Muscle layer of colon (tissue), 2 donors: Measurements from ENCODE around the gene IDI2.

Source experiments
- H3K27ac ChIP-seq: one replicate; pipeline ENCODE4 v1.7.0; 2013; ENCODE audit warnings: low read depth, mild to moderate bottlenecking, low read length, moderate library complexity
- H3K27me3 ChIP-seq, 2 donors: one replicate each; pipeline ENCODE4 v1.7.0; 2013; ENCODE audit warnings: low read length in 2 of 2, mild to moderate bottlenecking in 2 of 2; ENCODE audit not compliant: insufficient read depth in 2 of 2, control insufficient read depth in 1 of 2
- H3K36me3 ChIP-seq: one replicate; pipeline ENCODE4 v1.7.0; 2013; ENCODE audit warnings: mild to moderate bottlenecking, low read length; ENCODE audit not compliant: insufficient read depth
- H3K4me1 ChIP-seq: one replicate; pipeline ENCODE4 v1.7.0; 2013; ENCODE audit warnings: mild to moderate bottlenecking, low read length; ENCODE audit not compliant: insufficient read depth
- H3K4me3 ChIP-seq, 2 donors: one replicate each; pipeline ENCODE4 v1.7.0; 2013; ENCODE audit warnings: low read length in 2 of 2, low read depth in 1 of 2, mild to moderate bottlenecking in 1 of 2, moderate library complexity in 1 of 2
- H3K9ac ChIP-seq: one replicate; pipeline ENCODE4 v1.7.0; 2013; ENCODE audit warnings: low read length
- H3K9me3 ChIP-seq: one replicate; pipeline ENCODE4 v1.7.0; 2013; ENCODE audit warnings: mild to moderate bottlenecking, low read length
- donor health status: abdominal sarcoma.
- donor health status: Adenocarcinoma of cecum.

Gene IDI2

DNA sequence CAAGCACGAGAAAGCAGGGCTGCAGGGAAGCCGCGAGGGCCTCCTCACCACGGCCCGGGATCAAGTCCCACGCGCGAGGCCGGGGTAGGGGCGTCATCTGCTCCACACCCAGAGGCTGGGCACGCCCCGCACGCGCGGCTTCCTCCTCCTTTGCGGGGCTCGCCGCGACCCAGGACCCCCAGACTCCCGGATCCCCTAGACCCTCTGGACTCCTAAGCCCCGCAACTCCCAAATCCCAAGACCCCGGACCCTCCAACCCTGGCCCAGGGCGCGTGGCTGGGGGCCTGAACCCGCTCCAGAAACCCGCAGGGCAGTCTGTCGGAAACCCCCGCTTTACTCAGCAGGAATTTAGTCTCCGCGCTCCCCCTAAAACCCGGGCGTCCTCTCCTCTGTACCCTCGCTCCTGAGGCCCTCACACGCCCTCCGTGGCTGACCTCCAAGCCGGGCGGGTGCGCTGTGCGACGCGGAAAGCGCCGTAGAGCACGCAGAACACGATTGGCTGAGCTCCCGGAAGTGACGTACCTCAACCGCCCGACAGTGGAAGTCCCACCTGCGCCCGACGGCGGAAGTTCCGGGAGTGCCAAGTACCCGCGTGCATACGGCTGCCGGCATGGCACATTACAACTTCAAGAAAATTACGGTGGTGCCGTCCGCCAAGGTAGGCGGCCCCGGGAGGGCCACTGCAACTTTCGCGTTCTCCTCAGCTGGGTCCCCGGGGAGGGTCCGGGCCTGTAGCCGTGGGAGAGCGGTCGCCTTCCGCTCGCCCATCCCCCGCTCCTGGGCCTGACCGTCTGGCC, 37.6 kb downstream of the IDI2 start, which contains the start of gene GTPBP4:
TSS of gene GTPBP4 (plus strand) at position 565 of the 797 bp plus-strand sequence. CDS start at position 611, 46 bp downstream.
- Histone ChIP-seq H3K27me3 (no peaks in the 10 kb centered on the region), H3K4me1 (peaks cover 20% of the 10 kb centered on the region), H3K36me3 (peaks cover 4% of the 10 kb centered on the region), H3K4me3 (peak within 1 kb of the TSS; percentile 95), H3K9me3 (no peaks in the 10 kb centered on the region), H3K9ac (peak within 1 kb of the TSS; percentile 92), H3K27ac (peak within 1 kb of the TSS; percentile 88)

GRCh38 chr10:987620-987869, 38.1 kb downstream of the IDI2 start:
- no peaks in the 10 kb centered on the region for H3K27me3 ChIP-seq
- peak overlapping the region; percentile 88 for H3K27ac ChIP-seq
- H3K4me3 ChIP-seq: peak overlapping the region; percentile 95
- peaks cover 20% of the 10 kb centered on the region for H3K4me1 ChIP-seq
- no peaks in the 10 kb centered on the region for H3K36me3 ChIP-seq
- H3K9me3 ChIP-seq: no peaks in the 10 kb centered on the region
- H3K9ac ChIP-seq: peak overlapping the region; percentile 92

GRCh38 chr10:986881-987619, 38.6 kb downstream of the IDI2 start:
- H3K27me3 ChIP-seq: no peaks in the 10 kb centered on the region
- H3K4me1 ChIP-seq: peaks cover 20% of the 10 kb centered on the region
- no peaks in the 10 kb centered on the region for H3K9me3 ChIP-seq
- peak overlapping the region; percentile 95 for H3K4me3 ChIP-seq
- no peaks in the 10 kb centered on the region for H3K36me3 ChIP-seq
- peak overlapping the region; percentile 92 for H3K9ac ChIP-seq
- peak overlapping the region; percentile 88 for H3K27ac ChIP-seq

DNA sequence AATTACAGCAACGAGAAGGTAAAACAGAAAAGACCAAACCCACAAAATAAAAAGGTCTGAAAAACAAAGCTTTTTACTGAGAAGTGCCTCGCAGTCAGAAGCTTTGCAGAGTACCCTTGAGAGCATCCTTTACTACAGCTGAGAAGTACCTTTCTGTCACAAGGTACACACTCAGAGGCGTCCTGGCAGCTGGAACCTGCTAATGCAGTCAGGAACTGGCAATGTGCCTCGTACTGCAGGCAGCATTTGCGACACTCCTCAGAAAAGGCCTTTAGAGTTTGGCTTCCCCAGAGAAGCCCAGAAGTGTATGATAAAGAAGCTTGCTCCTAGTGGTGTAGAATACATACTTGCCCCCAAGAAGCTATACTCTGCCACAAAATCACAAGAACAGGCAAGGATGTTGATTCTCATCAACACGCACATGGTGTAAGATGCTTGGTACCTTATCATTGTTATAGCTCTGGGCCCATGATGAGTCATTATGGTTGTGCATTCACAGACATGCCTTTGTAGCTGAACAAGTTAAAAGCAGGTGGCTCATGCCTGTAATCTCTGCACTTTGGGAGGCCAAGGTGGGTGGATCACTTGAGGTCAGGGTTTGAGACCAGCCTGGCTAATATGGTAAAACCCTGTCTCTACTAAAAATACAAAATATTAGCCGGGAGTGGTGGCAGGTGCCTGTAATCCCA, 39.4 kb downstream of the IDI2 start:
- Histone ChIP-seq H3K9me3 (no peaks in the 10 kb centered on the region), H3K36me3 (no peaks in the 10 kb centered on the region), H3K9ac (no peak overlapping the region), H3K4me1 (peaks cover 20% of the 10 kb centered on the region), H3K27ac (no peak overlapping the region), H3K27me3 (no peaks in the 10 kb centered on the region), H3K4me3 (no peak overlapping the region)

- Histone ChIP-seq H3K27ac (no peak overlapping the region), H3K4me1 (peaks cover 20% of the 10 kb centered on the region), H3K9me3 (no peaks in the 10 kb centered on the region), H3K9ac (no peak overlapping the region), H3K4me3 (no peak overlapping the region), H3K27me3 (no peaks in the 10 kb centered on the region), H3K36me3 (no peaks in the 10 kb centered on the region)
Observed at GRCh38 chr10:985361-985760, 40.3 kb downstream of the IDI2 start.

- H3K4me3 ChIP-seq: no peak overlapping the region
- H3K27me3 ChIP-seq: no peaks in the 10 kb centered on the region
- no peaks in the 10 kb centered on the region for H3K9me3 ChIP-seq
- no peak overlapping the region for H3K27ac ChIP-seq
- no peak overlapping the region for H3K9ac ChIP-seq
- peaks cover 12% of the 10 kb centered on the region for H3K4me1 ChIP-seq
- H3K36me3 ChIP-seq: no peaks in the 10 kb centered on the region
Observed at GRCh38 chr10:983971-984655, 41.5 kb downstream of the IDI2 start.

- no peak overlapping the region for H3K9ac ChIP-seq
- no peaks in the 10 kb centered on the region for H3K36me3 ChIP-seq
- H3K27me3 ChIP-seq: no peaks in the 10 kb centered on the region
- H3K9me3 ChIP-seq: no peaks in the 10 kb centered on the region
- peaks cover 9% of the 10 kb centered on the region for H3K4me1 ChIP-seq
- H3K4me3 ChIP-seq: no peak overlapping the region
- no peak overlapping the region for H3K27ac ChIP-seq
Observed at GRCh38 chr10:983401-983800, 42.3 kb downstream of the IDI2 start.

- Histone ChIP-seq H3K4me3 (no peak overlapping the region), H3K27ac (no peak overlapping the region), H3K36me3 (no peaks in the 10 kb centered on the region), H3K27me3 (no peaks in the 10 kb centered on the region), H3K9ac (no peak overlapping the region), H3K4me1 (no peaks in the 10 kb centered on the region), H3K9me3 (no peaks in the 10 kb centered on the region)
Observed at GRCh38 chr10:980468-981093, 45.1 kb downstream of the IDI2 start.

- no peaks in the 10 kb centered on the region for H3K4me1 ChIP-seq
- no peaks in the 10 kb centered on the region for H3K36me3 ChIP-seq
- H3K27me3 ChIP-seq: no peaks in the 10 kb centered on the region
- no peak overlapping the region for H3K4me3 ChIP-seq
- H3K9ac ChIP-seq: no peak overlapping the region
- H3K9me3 ChIP-seq: no peaks in the 10 kb centered on the region
- H3K27ac ChIP-seq: no peak overlapping the region
Observed at GRCh38 chr10:978826-979421, 46.7 kb downstream of the IDI2 start.

GRCh38 chr10:976316-976715, 49.3 kb downstream of the IDI2 start:
- no peak overlapping the region for H3K4me3 ChIP-seq
- no peak overlapping the region for H3K27ac ChIP-seq
- no peaks in the 10 kb centered on the region for H3K27me3 ChIP-seq
- no peaks in the 10 kb centered on the region for H3K36me3 ChIP-seq
- H3K9me3 ChIP-seq: no peaks in the 10 kb centered on the region
- H3K4me1 ChIP-seq: no peaks in the 10 kb centered on the region
- no peak overlapping the region for H3K9ac ChIP-seq

GRCh38 chr10:974785-975074, 50.9 kb downstream of the IDI2 start:
- no peak overlapping the region for H3K27ac ChIP-seq
- H3K27me3 ChIP-seq: no peaks in the 10 kb centered on the region
- no peaks in the 10 kb centered on the region for H3K9me3 ChIP-seq
- no peak overlapping the region for H3K9ac ChIP-seq
- no peak overlapping the region for H3K4me3 ChIP-seq
- peaks cover 9% of the 10 kb centered on the region for H3K4me1 ChIP-seq
- no peaks in the 10 kb centered on the region for H3K36me3 ChIP-seq
